Measurements from ENCODE around the gene CARHSP1. TPM values are rescaled to one million over a fixed set of nuclear protein-coding genes. Genes with fewer than 3 reads are reported as not detected.

Gene CARHSP1
- total and polyA plus RNA-seq, 9 of the 15 experiments (the other 6 are each of a cell fraction or from before 2014, with no cell fraction given) = 5.8 to 114 (median 41.1) TPM

GRCh38 chr16:8905795-8906591 lies 37.2 kb upstream of the CARHSP1 start (continued):
- no peak for TF ChIP-seq CHD7 (IDR thresholded peaks at IDR 0.05; ENCODE audit: low read depth, low read length)
- TF ChIP-seq CTCF (IDR thresholded peaks at IDR 0.05 in 2 of 3, conservative IDR thresholded peaks at IDR 0.05 in 1 of 3; ENCODE audit: insufficient read depth in 2 of 3, low read depth in 1 of 3, low read length in 3 of 3) = peak; percentile 29 to 34 (median 31); a peak in 3 of 6 replicates
- no peak for TF ChIP-seq CBX8 (IDR thresholded peaks at IDR 0.05; ENCODE audit: borderline replicate concordance, extremely low read depth, low read depth, low read length, poor library complexity, severe bottlenecking)
- no peak for TF ChIP-seq ZC3H8 (IDR thresholded peaks at IDR 0.05)
- TF ChIP-seq SMARCE1 (IDR thresholded peaks at IDR 0.05) = no peak

Data from K562 (cell line).